Measurements from ENCODE around the gene LSS. TPM values are rescaled to one million over a fixed set of nuclear protein-coding genes. Genes with fewer than 3 reads are reported as not detected.
"Not testable (repeated sequence)": the region's sequence is repeated elsewhere in the genome, so short reads cannot be mapped to it uniquely, and the experiment has no call there.

The LSS gene
- total and polyA plus RNA-seq, 2 of the 4 experiments (the other 2 are of a cell fraction) = 43.4 to 58.1 TPM

DNA sequence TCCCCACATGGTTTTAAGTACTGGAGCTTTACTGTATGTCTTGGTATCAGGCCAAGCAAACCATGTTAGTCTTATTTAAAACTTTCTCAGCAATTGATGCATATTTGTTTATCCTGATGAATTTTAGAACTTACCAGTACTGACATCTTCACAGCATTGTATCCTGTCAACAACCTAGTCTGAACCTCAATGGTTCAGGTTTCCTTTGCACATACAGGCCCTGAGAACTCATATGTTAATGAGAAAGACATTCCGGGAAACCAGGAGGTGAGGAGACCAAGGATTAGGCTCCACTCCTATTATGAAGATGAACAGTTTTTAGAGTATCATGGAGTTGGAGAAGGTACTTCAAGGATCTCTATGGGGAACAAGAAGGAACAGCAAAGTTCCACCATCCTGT is 13.0 kb upstream of the LSS start:
- H4K5ac ChIP-seq (ENCODE audit: low read depth, low read length); H3K18ac ChIP-seq (ENCODE audit: low read depth, low read length); H3K4me2 ChIP-seq (ENCODE audit: low read depth, low read length); H3K27me3 ChIP-seq (ENCODE audit: control insufficient read depth, insufficient read depth, low read length); H3K9ac ChIP-seq (ENCODE audit: low read depth, low read length); H2BK20ac ChIP-seq (ENCODE audit: low read depth, low read length); H3K4me3 ChIP-seq (ENCODE audit: insufficient read depth, low read depth, low read length); ATAC-seq (ENCODE audit: low read depth); H3K23ac ChIP-seq (ENCODE audit: low read depth, low read length); in situ Hi-C loops (cut with MboI; ENCODE audit: low sequenced_read_pairs); H4K91ac ChIP-seq (ENCODE audit: insufficient read depth, low read depth, low read length); dilution Hi-C loops (cut with HindIII; ENCODE audit: low sequenced_read_pairs, unreplicated experiment); DNase-seq; CTCF ChIA-PET; H2AK9ac ChIP-seq (replicated peaks; ENCODE audit: low read depth, low read length, poor library complexity); BruUV-seq (replicated peaks); H3K27ac ChIP-seq (ENCODE audit: insufficient read depth, low read length); H2BK120ac ChIP-seq (ENCODE audit: low read depth, low read length); POLR2A ChIA-PET (ENCODE audit: unreplicated experiment); H3K4me1 ChIP-seq (ENCODE audit: control insufficient read depth, insufficient read depth, low read length); H3K14ac ChIP-seq (replicated peaks; ENCODE audit: low read depth, low read length); H4K20me1 ChIP-seq (ENCODE audit: insufficient read depth, low read length); H3K4ac ChIP-seq (ENCODE audit: low read depth, low read length); H3K9me3 ChIP-seq (ENCODE audit: control insufficient read depth, insufficient read depth, low read length); H2AK5ac ChIP-seq (ENCODE audit: low read depth, low read length); H2AFZ ChIP-seq (replicated peaks; ENCODE audit: low read length, poor library complexity); H3K56ac ChIP-seq (ENCODE audit: extremely low read depth, insufficient read depth, low read length); H2BK15ac ChIP-seq (ENCODE audit: low read depth, low read length); H4K8ac ChIP-seq (ENCODE audit: low read depth in 2 of 2, low read length in 2 of 2); H2BK5ac ChIP-seq (ENCODE audit: low read depth, low read length, poor library complexity, severe bottlenecking): not testable (repeated sequence)
- Histone ChIP-seq H3K79me1 (ENCODE audit: low read depth in 1 of 2, low read length in 2 of 2) (peaks cover 1 to 17% of the 10 kb centered on the region in 2 experiments), H3K9me1 (ENCODE audit: insufficient read depth, low read length) (peaks cover 20% of the 10 kb centered on the region), H3K36me3 (ENCODE audit: control insufficient read depth, insufficient read depth, low read length) (peaks cover 69% of the 10 kb centered on the region)
- intact Hi-C loops (cut with micrococcal nuclease) = loop anchor here (5.0 kb wide), 1 partner anchor 41 kb away; no protein-coding TSS in a partner anchor
- WGBS, 2 experiments (ENCODE audit: extremely low coverage in 2 of 2, insufficient read length in 1 of 2) = no CpG with 5 or more reads among the region's 1 CpG
